Naive thymus-derived CD4-positive, alpha-beta T cell (primary cell): ENCODE data around the gene S100A10. TPM values are rescaled to one million over a fixed set of nuclear protein-coding genes. Genes with fewer than 3 reads are reported as not detected.

Experiments
- ATAC-seq: fragments of 150-1000 bp; cut with Tn5 transposase; 2 replicates; pipeline ENCODE4 v1.10.0; 2021; ENCODE audit warnings: mild to moderate bottlenecking, moderate library complexity
- CTCF ChIA-PET: fragments of 350-600 bp; sonication (Branson Sonifier 250); formaldehyde crosslinking; loops from one replicate; lab custom pipeline; 2021; ENCODE audit warnings: antibody characterized with exemption; lab: Charles Lee
- POLR2A ChIA-PET: fragments of 350-600 bp; sonication (Branson Sonifier 250); formaldehyde crosslinking; loops from one replicate; lab custom pipeline; 2021; ENCODE audit warnings: antibody characterized with exemption, inconsistent platforms; lab: Charles Lee
- DNase-seq, 9 donors: peaks; one replicate each; pipeline versions ENCODE4 v3.0.0 to v3.0.0-alpha.2; 2020 to 2022; ENCODE audit warnings: mixed read lengths in 1 of 9
- H3K27ac ChIP-seq: one replicate; pipeline ENCODE4 v1.7.0; 2013; ENCODE audit warnings: mild to moderate bottlenecking, low read depth, low read length, moderate library complexity
- H3K27me3 ChIP-seq, 2 donors: one replicate each; pipeline ENCODE4 v1.7.0; 2013; ENCODE audit warnings: low read length in 2 of 2, mild to moderate bottlenecking in 2 of 2, moderate library complexity in 2 of 2; ENCODE audit not compliant: control insufficient read depth in 2 of 2, insufficient read depth in 2 of 2
- H3K36me3 ChIP-seq, 3 experiments: 1 replicate in 2 of 3; 2 replicates in 1 of 3; pipeline ENCODE4 v1.7.0; 2013; ENCODE audit warnings: low read length in 3 of 3, mild to moderate bottlenecking in 3 of 3, moderate library complexity in 1 of 3; ENCODE audit not compliant: insufficient read depth in 3 of 3, control insufficient read depth in 2 of 3
- H3K4me1 ChIP-seq, 2 donors: one replicate each; pipeline ENCODE4 v1.7.0; 2013; ENCODE audit warnings: low read length in 2 of 2, mild to moderate bottlenecking in 2 of 2, moderate library complexity in 1 of 2; ENCODE audit not compliant: control insufficient read depth in 2 of 2, insufficient read depth in 2 of 2
- H3K4me3 ChIP-seq: 2 replicates; pipeline ENCODE4 v1.7.0; 2013; ENCODE audit warnings: mild to moderate bottlenecking, low read length
- H3K9me3 ChIP-seq, 3 experiments: 1 replicate in 2 of 3; 2 replicates in 1 of 3; pipeline ENCODE4 v1.7.0; 2013; ENCODE audit warnings: low read length in 3 of 3; ENCODE audit not compliant: control insufficient read depth in 2 of 3
- H3K27ac Mint-ChIP-seq, 9 donors: one replicate each; pipeline ENCODE4 v1.8.0; 2020 to 2022; ENCODE audit warnings: mixed read lengths in 9 of 9, mild to moderate bottlenecking in 8 of 9, moderate library complexity in 5 of 9, inconsistent platforms in 2 of 9
- H3K27me3 Mint-ChIP-seq, 5 donors: one replicate each; pipeline ENCODE4 v1.8.0; 2021 to 2022; ENCODE audit warnings: mixed read lengths in 5 of 5, mild to moderate bottlenecking in 1 of 5
- H3K36me3 Mint-ChIP-seq, 5 donors: one replicate each; pipeline ENCODE4 v1.8.0; 2020 to 2022; ENCODE audit warnings: mixed read lengths in 5 of 5, mild to moderate bottlenecking in 3 of 5, inconsistent platforms in 1 of 5
- H3K4me1 Mint-ChIP-seq, 7 donors: one replicate each; pipeline ENCODE4 v1.8.0; 2020 to 2022; ENCODE audit warnings: mixed read lengths in 7 of 7, mild to moderate bottlenecking in 3 of 7, inconsistent platforms in 1 of 7
- H3K4me3 Mint-ChIP-seq, 10 donors: one replicate each; pipeline ENCODE4 v1.8.0; 2020 to 2022; ENCODE audit warnings: mild to moderate bottlenecking in 10 of 10, mixed read lengths in 10 of 10, moderate library complexity in 6 of 10, inconsistent platforms in 2 of 10
- H3K9me3 Mint-ChIP-seq, 11 donors: one replicate each; pipeline ENCODE4 v1.8.0; 2020 to 2022; ENCODE audit warnings: mixed read lengths in 11 of 11, mild to moderate bottlenecking in 4 of 11, inconsistent platforms in 1 of 11, moderate library complexity in 1 of 11
- intact Hi-C, 2 donors: fragments of 100-400 bp; cut with micrococcal nuclease; formaldehyde crosslinking; loops; one replicate each; pipeline ENCODE4 v1.15.1; 2023
- polyA plus RNA-seq, 2 donors: library from polyadenylated mRNA; unstranded; fragments of 300-500 nt; fragmentation: Illumina TruSeq; gene quantifications; one replicate each; pipeline ENCODE4 v1.2.3, GENCODE V29; 2021
- total RNA-seq, 6 experiments: library from RNA in 5 of 6; stranded (reverse) in 5 of 6; gene quantifications; 1 replicate in 5 of 6; 2 replicates in 1 of 6; pipeline ENCODE4 v1.2.3 and lab custom pipeline; 2021 to 2026

S100A10 gene
- total and polyA plus RNA-seq, 7 experiments from 2014 or later = 131 to 492 (median 329) TPM

GRCh38 chr1:151939141-151939540 lies 54.5 kb downstream of the S100A10 start:
- Histone ChIP-seq H3K27ac (no peak overlapping the region), H3K27me3 (no peaks in the 10 kb centered on the region), H3K4me1 (no peaks in the 10 kb centered on the region), H3K9me3 (no peaks in the 10 kb centered on the region), H3K36me3 (no peaks in the 10 kb centered on the region), H3K4me3 (no peak overlapping the region)
- Mint-ChIP-seq H3K4me1 (peaks cover 0 to 11% (median 1%) of the 10 kb centered on the region in 7 donors), H3K9me3 (no peaks in the 10 kb centered on the region), H3K27me3 (peaks cover 0 to 19% (median 0%) of the 10 kb centered on the region in 5 donors), H3K36me3 (no peaks in the 10 kb centered on the region), H3K4me3 (no peak overlapping the region), H3K27ac (peak overlapping the region in 2 of 9 donors; percentile 7 to 12)
- ChIA-PET CTCF (interaction anchor here (0.6 to 1.0 kb wide), 3 partner anchors 28 to 76 kb away, joined by 3 read pairs; no protein-coding TSS in a partner anchor), POLR2A (no interaction called here)
- DNase-seq (no peak), ATAC-seq (no peak)
- intact Hi-C loops = loop anchor here in 1 of 2 donors (10.0 kb wide), 1 partner anchor 246 kb away; no protein-coding TSS in a partner anchor

- H3K4me1 ChIP-seq = no peaks in the 10 kb centered on the region
- no peaks in the 10 kb centered on the region for H3K9me3 ChIP-seq
- H3K27me3 ChIP-seq = no peaks in the 10 kb centered on the region
- Mint-ChIP-seq H3K4me3 (no peak overlapping the region), H3K9me3 (peaks cover 0 to 1% (median 0%) of the 10 kb centered on the region in 11 donors), H3K27ac (peak overlapping the region in 2 of 9 donors; percentile 6 to 16), H3K36me3 (no peaks in the 10 kb centered on the region), H3K27me3 (peaks cover 0 to 26% (median 0%) of the 10 kb centered on the region in 5 donors), H3K4me1 (peaks cover 0 to 10% (median 5%) of the 10 kb centered on the region in 7 donors)
- H3K27ac ChIP-seq = no peak overlapping the region
- ATAC-seq (no peak), DNase-seq (no peak)
- intact Hi-C loops = loop anchor here in 1 of 2 donors (10.0 kb wide), 1 partner anchor 248 kb away; no protein-coding TSS in a partner anchor
- CTCF ChIA-PET = interaction anchor here (0.8 to 5.8 kb wide), 5 partner anchors 8 to 65 kb away, joined by 3 to 88 read pairs (median 6); no protein-coding TSS in a partner anchor
- H3K4me3 ChIP-seq = no peak overlapping the region
- POLR2A ChIA-PET = interaction anchor here (0.6 to 1.1 kb wide), 3 partner anchors 31 to 60 kb away, joined by 3 to 6 read pairs (median 4); no protein-coding TSS in a partner anchor
- no peaks in the 10 kb centered on the region for H3K36me3 ChIP-seq
Observed at GRCh38 chr1:151936653-151937052, 57.0 kb downstream of the S100A10 start.

- Mint-ChIP-seq H3K9me3 (peaks cover 0 to 1% (median 0%) of the 10 kb centered on the region in 11 donors), H3K27me3 (peaks cover 0 to 26% (median 0%) of the 10 kb centered on the region in 5 donors), H3K4me1 (peaks cover 0 to 6% (median 4%) of the 10 kb centered on the region in 7 donors), H3K36me3 (no peaks in the 10 kb centered on the region), H3K27ac (peak overlapping the region in 3 of 9 donors; percentile 6 to 25 (median 16)), H3K4me3 (no peak overlapping the region)
- DNase-seq (no peak), ATAC-seq (no peak)
- POLR2A ChIA-PET = interaction anchor here (0.7 to 1.1 kb wide), 2 partner anchors 32 to 38 kb away, joined by 3 to 4 read pairs; no protein-coding TSS in a partner anchor
- no peaks in the 10 kb centered on the region for H3K36me3 ChIP-seq
- intact Hi-C loops = loop anchor here in 1 of 2 donors (2.0 to 10.0 kb wide), 2 partner anchors 33 to 249 kb away; no protein-coding TSS in a partner anchor
- no peak overlapping the region for H3K4me3 ChIP-seq
- no peaks in the 10 kb centered on the region for H3K4me1 ChIP-seq
- CTCF ChIA-PET = interaction anchor here (0.7 to 5.8 kb wide), 10 partner anchors 9 to 238 kb away, joined by 3 to 88 read pairs (median 5); no protein-coding TSS in a partner anchor
- no peaks in the 10 kb centered on the region for H3K9me3 ChIP-seq
- H3K27me3 ChIP-seq = no peaks in the 10 kb centered on the region
- H3K27ac ChIP-seq = no peak overlapping the region
Observed at GRCh38 chr1:151935894-151936602, 57.6 kb downstream of the S100A10 start.

- Mint-ChIP-seq H3K9me3 (peaks cover 0 to 1% (median 0%) of the 10 kb centered on the region in 11 donors), H3K27ac (no peak overlapping the region), H3K36me3 (no peaks in the 10 kb centered on the region), H3K4me3 (no peak overlapping the region), H3K27me3 (peaks cover 0 to 30% (median 0%) of the 10 kb centered on the region in 5 donors), H3K4me1 (peaks cover 0 to 6% (median 4%) of the 10 kb centered on the region in 7 donors)
- Histone ChIP-seq H3K36me3 (no peaks in the 10 kb centered on the region), H3K9me3 (no peaks in the 10 kb centered on the region), H3K4me3 (no peak overlapping the region), H3K27ac (no peak overlapping the region), H3K4me1 (no peaks in the 10 kb centered on the region), H3K27me3 (no peaks in the 10 kb centered on the region)
- ChIA-PET CTCF (interaction anchor here (0.7 to 5.8 kb wide), 14 partner anchors 9 to 73 kb away, joined by 3 to 88 read pairs (median 4); no protein-coding TSS in a partner anchor), POLR2A (interaction anchor here (2.1 kb wide), 1 partner anchor 30 kb away, joined by 11 read pairs; no protein-coding TSS in a partner anchor)
- intact Hi-C loops = loop anchor here in 1 of 2 donors (2.0 to 10.0 kb wide), 2 partner anchors 34 to 250 kb away; no protein-coding TSS in a partner anchor
- no peak for DNase-seq
- ATAC-seq = no peak
Observed at GRCh38 chr1:151935154-151935553, 58.5 kb downstream of the S100A10 start.

GRCh38 chr1:151934048-151934493 lies 59.6 kb downstream of the S100A10 start:
- peak; percentile 94 for ATAC-seq
- Mint-ChIP-seq H3K9me3 (peaks cover 0 to 1% (median 0%) of the 10 kb centered on the region in 11 donors), H3K4me3 (peak overlapping the region in 1 of 10 donors; percentile 49), H3K27ac (peak overlapping the region in 1 of 9 donors; percentile 41), H3K27me3 (peaks cover 0 to 33% (median 0%) of the 10 kb centered on the region in 5 donors), H3K4me1 (peaks cover 0 to 6% (median 4%) of the 10 kb centered on the region in 7 donors), H3K36me3 (no peaks in the 10 kb centered on the region)
- no peak overlapping the region for H3K27ac ChIP-seq
- DNase-seq = peak in 7 of 9 donors; percentile 31 to 69 (median 59)
- no peaks in the 10 kb centered on the region for H3K4me1 ChIP-seq
- H3K4me3 ChIP-seq = no peak overlapping the region
- intact Hi-C loops = loop anchor here (1.0 to 10.0 kb wide), 9 partner anchors 25 to 251 kb away; partner anchors contain the start of gene THEM4 (in 1 of the 2)
- ChIA-PET POLR2A (interaction anchor here (0.6 to 2.1 kb wide), 5 partner anchors 10 to 235 kb away, joined by 3 to 11 read pairs (median 3); no protein-coding TSS in a partner anchor), CTCF (interaction anchor here (0.6 to 5.8 kb wide), 17 partner anchors 11 to 1610 kb away, joined by 3 to 88 read pairs (median 5); no protein-coding TSS in a partner anchor)
- no peaks in the 10 kb centered on the region for H3K36me3 ChIP-seq
- no peaks in the 10 kb centered on the region for H3K27me3 ChIP-seq
- H3K9me3 ChIP-seq = no peaks in the 10 kb centered on the region
